ENCODE results near the gene ATG4C.

ATG4C gene

DNA sequence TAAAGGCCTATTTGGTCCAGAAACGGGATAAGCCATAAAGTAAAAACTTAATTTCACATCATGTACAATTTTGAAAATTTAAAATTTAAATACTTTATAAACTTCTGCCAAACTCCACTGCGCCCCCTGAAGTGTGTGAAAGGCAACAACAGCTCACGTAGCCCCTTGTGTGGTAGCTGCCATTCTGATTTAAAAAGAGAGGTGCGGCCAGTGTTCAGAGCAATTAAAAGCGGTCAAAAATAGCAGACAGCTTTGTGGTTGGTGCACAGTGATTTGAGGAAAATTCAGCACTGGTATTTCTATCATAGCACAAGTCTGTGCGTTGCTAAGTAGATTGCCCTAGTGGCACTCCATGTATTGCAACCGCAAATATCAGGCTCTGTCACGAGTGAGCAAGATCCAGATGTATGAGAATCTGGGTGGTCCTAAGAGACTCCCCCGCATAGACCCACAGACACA lies 122.5 kb downstream of the ATG4C start:
- no peak for DNase-seq

DNA sequence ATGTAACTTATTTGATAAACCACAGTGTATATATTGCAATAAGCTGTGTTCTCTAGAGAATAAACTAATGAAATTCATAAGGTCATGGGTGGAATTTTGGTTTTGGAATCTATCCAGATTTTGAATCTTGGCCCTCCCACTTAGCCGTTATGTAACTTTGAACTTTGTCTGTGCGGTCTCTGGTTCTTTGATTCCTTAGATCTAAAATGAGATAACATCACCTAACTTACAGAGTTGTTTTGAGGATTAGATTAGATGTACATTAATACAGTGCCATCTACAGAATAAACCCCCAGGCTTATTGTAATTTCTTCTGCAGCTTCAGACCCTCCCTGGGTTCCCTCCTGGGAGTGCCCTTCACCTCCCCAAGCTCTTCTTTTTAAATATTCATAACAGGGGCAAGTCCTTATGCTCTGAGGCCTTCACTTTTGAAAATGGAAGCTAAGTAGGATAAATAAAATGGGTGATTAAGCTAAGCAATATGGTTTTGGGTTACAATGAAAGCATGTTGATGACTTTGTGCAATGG lies 124.3 kb downstream of the ATG4C start:
- DNase-seq, result no peak

DNA sequence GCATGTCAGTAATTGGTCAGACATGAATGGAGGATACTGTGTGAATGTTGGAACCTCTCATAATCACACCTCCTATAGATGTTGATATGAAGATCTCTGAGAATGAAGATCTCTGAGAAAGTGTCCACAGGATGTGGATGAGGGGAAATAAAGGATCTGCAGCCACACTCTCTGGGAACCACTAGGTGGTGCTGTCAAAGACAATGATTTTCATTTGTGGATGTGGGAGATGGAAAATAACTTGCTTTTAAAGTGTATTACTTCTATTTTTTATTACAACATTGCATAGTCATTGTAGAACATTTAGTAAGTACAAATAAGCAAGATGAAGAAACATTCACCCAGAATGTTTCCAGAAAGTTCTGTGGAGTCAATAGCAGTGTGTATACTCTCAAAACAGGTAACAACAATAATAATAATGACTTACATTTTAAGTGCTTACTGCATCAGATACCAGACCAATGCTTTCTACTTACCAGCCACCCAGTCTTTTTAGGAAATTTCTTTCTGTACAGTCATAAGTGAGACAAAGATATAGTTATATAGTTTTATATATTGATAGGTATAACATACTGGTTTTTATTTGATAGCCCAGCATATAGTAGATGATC lies 128.2 kb downstream of the ATG4C start:
- no peak for DNase-seq
